Bronchial epithelial cell (primary cell): ENCODE results near the gene KLRC2. TPM values are rescaled to one million over a fixed set of nuclear protein-coding genes. Genes with fewer than 3 reads are reported as not detected.

Experiments used
- DNase-seq: peaks from one replicate; pipeline ENCODE4 v3.0.0-alpha.2; 2010; ENCODE audit warnings: low read depth
- FAIRE-seq: peaks from 2 replicates; lab custom pipeline; 2011; peaks lifted over from hg19 to GRCh38; lab: Jason Lieb, UNC
- H3K27me3 ChIP-seq: 2 replicates; pipeline ENCODE4 v1.5.1; 2011; ENCODE audit warnings: low read length; ENCODE audit not compliant: control insufficient read depth, insufficient read depth
- H3K36me3 ChIP-seq: 2 replicates; pipeline ENCODE4 v1.5.1; 2011; ENCODE audit warnings: low read length; ENCODE audit not compliant: control insufficient read depth, insufficient read depth
- H3K4me3 ChIP-seq: 2 replicates; pipeline ENCODE4 v1.5.1; 2011; ENCODE audit warnings: mild to moderate bottlenecking, low read depth, low read length, control low read depth
- total RNA-seq: library from RNA; depleted of rRNA; stranded (reverse); fragments of >200 nt; gene quantifications from 2 replicates; pipeline ENCODE4 v1.2.1, GENCODE V29; 2014
- TF ChIP-seq, protein P1 (sequence below): IDR thresholded peaks from 2 replicates; pipeline ENCODE4 v1.5.1; 2011; ENCODE audit warnings: mild to moderate bottlenecking, moderate library complexity, low read length, control low read depth, inconsistent platforms; ENCODE audit not compliant: insufficient read depth, severe bottlenecking

KLRC2 gene
- total RNA-seq, 1 donor from 2014 or later = not detected

DNA sequence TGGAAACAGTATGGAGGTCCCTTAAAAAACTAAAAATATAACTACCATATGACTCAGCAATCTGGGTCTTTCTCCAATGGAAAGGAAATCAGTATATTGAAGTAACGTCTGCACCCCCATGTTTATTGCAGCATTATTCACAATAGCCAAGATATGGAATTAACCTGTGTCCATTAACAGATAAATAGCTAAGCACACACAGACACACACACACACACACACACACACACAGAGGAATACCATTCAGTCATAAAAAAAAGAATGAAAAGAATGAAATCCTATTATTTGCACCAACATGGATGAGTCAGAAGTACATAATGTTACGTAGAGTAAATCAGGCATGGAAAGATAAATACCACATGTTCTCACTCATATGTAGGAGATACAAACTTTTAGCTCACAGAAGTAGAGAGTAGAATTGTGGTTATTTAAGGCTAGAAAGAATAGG lies 50.6 kb downstream of the KLRC2 start:
- FAIRE-seq = no peak

DNA sequence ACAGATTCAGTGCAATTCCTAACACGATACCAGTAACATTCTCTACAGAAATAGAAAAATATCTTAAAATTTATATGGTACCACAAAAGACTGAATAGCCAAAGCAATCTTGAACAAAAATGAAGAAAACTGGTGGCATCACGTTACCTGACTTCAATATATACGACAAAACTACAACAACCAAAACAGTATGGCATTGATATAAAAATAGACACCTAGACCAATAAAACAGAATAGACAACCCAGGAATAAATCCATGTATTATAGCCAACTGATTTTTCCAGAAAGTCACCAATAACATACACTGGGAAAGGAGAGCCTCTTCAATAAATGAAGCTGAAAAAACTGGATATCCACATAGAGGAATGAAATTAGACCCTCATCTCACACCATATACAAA lies 51.6 kb downstream of the KLRC2 start:
- H3K27me3 ChIP-seq = no peaks in the 10 kb centered on the region
- FAIRE-seq (no peak), DNase-seq (no peak)
- TF ChIP-seq, protein P1, sequence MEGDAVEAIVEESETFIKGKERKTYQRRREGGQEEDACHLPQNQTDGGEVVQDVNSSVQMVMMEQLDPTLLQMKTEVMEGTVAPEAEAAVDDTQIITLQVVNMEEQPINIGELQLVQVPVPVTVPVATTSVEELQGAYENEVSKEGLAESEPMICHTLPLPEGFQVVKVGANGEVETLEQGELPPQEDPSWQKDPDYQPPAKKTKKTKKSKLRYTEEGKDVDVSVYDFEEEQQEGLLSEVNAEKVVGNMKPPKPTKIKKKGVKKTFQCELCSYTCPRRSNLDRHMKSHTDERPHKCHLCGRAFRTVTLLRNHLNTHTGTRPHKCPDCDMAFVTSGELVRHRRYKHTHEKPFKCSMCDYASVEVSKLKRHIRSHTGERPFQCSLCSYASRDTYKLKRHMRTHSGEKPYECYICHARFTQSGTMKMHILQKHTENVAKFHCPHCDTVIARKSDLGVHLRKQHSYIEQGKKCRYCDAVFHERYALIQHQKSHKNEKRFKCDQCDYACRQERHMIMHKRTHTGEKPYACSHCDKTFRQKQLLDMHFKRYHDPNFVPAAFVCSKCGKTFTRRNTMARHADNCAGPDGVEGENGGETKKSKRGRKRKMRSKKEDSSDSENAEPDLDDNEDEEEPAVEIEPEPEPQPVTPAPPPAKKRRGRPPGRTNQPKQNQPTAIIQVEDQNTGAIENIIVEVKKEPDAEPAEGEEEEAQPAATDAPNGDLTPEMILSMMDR = no peak
- peaks cover 2% of the 10 kb centered on the region for H3K36me3 ChIP-seq
- H3K4me3 ChIP-seq = no peak overlapping the region

More for the DNA sequence above, 50.6 kb downstream of the KLRC2 start:
- TF ChIP-seq, protein P1 = no peak
- H3K4me3 ChIP-seq = no peak overlapping the region
- DNase-seq = peak; percentile 91
- peaks cover 2% of the 10 kb centered on the region for H3K36me3 ChIP-seq
- H3K27me3 ChIP-seq = no peaks in the 10 kb centered on the region

DNA sequence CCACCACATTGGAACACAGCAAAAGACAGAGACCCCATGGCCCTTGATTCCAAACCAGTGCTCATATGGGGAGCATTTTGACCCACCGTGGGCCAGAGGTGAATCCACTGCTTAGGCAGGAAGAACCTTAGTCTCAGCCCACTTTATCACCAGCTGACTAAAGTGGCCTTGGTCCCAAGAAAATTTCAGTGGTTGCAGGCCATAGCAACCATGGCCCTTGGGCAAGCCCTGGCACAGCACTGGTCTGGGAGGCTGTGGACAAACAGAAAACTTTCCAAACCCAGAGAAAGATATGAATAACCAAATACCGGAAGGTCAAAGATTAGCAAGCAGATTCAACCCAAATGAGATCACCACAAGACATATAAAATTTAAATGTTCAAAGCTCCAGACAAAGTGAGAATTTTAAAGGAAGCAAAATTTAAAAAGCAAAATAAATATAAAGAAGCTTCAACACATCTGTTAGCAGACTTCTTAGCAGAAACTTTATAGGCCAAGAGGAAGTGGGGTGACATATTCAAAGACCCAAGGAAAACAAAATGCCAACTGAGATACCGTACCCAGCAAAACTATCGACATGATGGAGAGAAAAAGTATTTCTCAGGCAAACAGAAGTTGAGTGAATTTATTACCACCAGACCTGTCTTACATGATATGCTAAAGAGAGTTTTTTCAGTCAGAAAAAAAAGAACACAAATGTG lies 53.7 kb downstream of the KLRC2 start:
- FAIRE-seq (no peak), DNase-seq (no peak)
- Histone ChIP-seq H3K36me3 (peaks cover 2% of the 10 kb centered on the region), H3K4me3 (no peak overlapping the region), H3K27me3 (no peaks in the 10 kb centered on the region)
- TF ChIP-seq, protein P1 = no peak

Other genes with a start within 250 kb of the KLRC2 start
- 21.3 and 32.9 TPM in 2 replicates for gene GABARAPL1, start 223.1 kb downstream of the KLRC2 start, total RNA-seq
- gene KLRD1, start 128.1 kb downstream of the KLRC2 start, total RNA-seq = 0.26 and 0.53 TPM in 2 replicates
- gene KLRK1, start 46.0 kb downstream of the KLRC2 start, total RNA-seq = not detected in 2 replicates
- not detected in 2 replicates for gene KLRC4, start 26.3 kb downstream of the KLRC2 start, total RNA-seq
- not detected in 2 replicates for gene KLRC3, start 15.4 kb downstream of the KLRC2 start, total RNA-seq
- not detected in 2 replicates for gene KLRC1, start 17.4 kb upstream of the KLRC2 start, total RNA-seq
- 0.77 and 0.79 TPM in 2 replicates for gene EIF2S3B, start 69.9 kb upstream of the KLRC2 start, total RNA-seq
- 14.0 and 14.5 TPM in 2 replicates for gene MAGOHB, start 177.6 kb upstream of the KLRC2 start, total RNA-seq
- gene STYK1, start 238.0 kb upstream of the KLRC2 start, total RNA-seq = 0.53 and 6.8 TPM in 2 replicates